CD8-positive, alpha-beta memory T cell (primary cell): Measurements from ENCODE around the gene PROCR. TPM values are rescaled to one million over a fixed set of nuclear protein-coding genes. Genes with fewer than 3 reads are reported as not detected.
"Not testable (repeated sequence)": the region's sequence is repeated elsewhere in the genome, so short reads cannot be mapped to it uniquely, and the experiment has no call there.

Experiments
- CTCF ChIA-PET: fragments of 350-600 bp; sonication (Branson Sonifier 250); formaldehyde crosslinking; loops from one replicate; lab custom pipeline; 2021; ENCODE audit warnings: antibody characterized with exemption; lab: Charles Lee
- POLR2A ChIA-PET: fragments of 350-600 bp; sonication (Branson Sonifier 250); formaldehyde crosslinking; loops from one replicate; lab custom pipeline; 2021; ENCODE audit warnings: antibody characterized with exemption; lab: Charles Lee
- DNase-seq, 5 donors: peaks; one replicate each; pipeline versions ENCODE4 v3.0.0 to v3.0.0-alpha.2; 2020 to 2022; ENCODE audit warnings: mixed read lengths in 1 of 5
- H3K27ac ChIP-seq: one replicate; pipeline ENCODE4 v1.7.0; 2013; ENCODE audit warnings: low read depth, mild to moderate bottlenecking, low read length, moderate library complexity
- H3K27me3 ChIP-seq: 2 replicates; pipeline ENCODE4 v1.7.0; 2013; ENCODE audit warnings: low read length, mild to moderate bottlenecking; ENCODE audit not compliant: insufficient read depth, poor library complexity, severe bottlenecking
- H3K36me3 ChIP-seq: 2 replicates; pipeline ENCODE4 v1.7.0; 2013; ENCODE audit warnings: mild to moderate bottlenecking, low read length, moderate library complexity; ENCODE audit not compliant: insufficient read depth
- H3K4me1 ChIP-seq: 2 replicates; pipeline ENCODE4 v1.7.0; 2013; ENCODE audit warnings: mild to moderate bottlenecking, low read length, moderate library complexity; ENCODE audit not compliant: insufficient read depth
- H3K4me3 ChIP-seq: 2 replicates; pipeline ENCODE4 v1.7.0; 2013; ENCODE audit warnings: mild to moderate bottlenecking, low read length
- H3K9me3 ChIP-seq: 2 replicates; pipeline ENCODE4 v1.7.0; 2013; ENCODE audit warnings: mild to moderate bottlenecking, low read length
- H3K27ac Mint-ChIP-seq, 8 donors: one replicate each; pipeline ENCODE4 v1.8.0; 2020 to 2021; ENCODE audit warnings: mixed read lengths in 8 of 8, mild to moderate bottlenecking in 6 of 8, inconsistent platforms in 3 of 8, moderate library complexity in 3 of 8
- H3K27me3 Mint-ChIP-seq, 2 donors: one replicate each; pipeline ENCODE4 v1.8.0; 2020 to 2021; ENCODE audit warnings: mixed read lengths in 2 of 2, mild to moderate bottlenecking in 1 of 2, moderate library complexity in 1 of 2
- H3K36me3 Mint-ChIP-seq, 3 donors: one replicate each; pipeline ENCODE4 v1.8.0; 2020 to 2021; ENCODE audit warnings: mixed read lengths in 3 of 3, inconsistent platforms in 1 of 3, mild to moderate bottlenecking in 1 of 3
- H3K4me1 Mint-ChIP-seq, 3 donors: one replicate each; pipeline ENCODE4 v1.8.0; 2020 to 2021; ENCODE audit warnings: mixed read lengths in 3 of 3, inconsistent platforms in 1 of 3, mild to moderate bottlenecking in 1 of 3
- H3K4me3 Mint-ChIP-seq, 7 donors: one replicate each; pipeline ENCODE4 v1.8.0; 2020 to 2021; ENCODE audit warnings: mixed read lengths in 7 of 7, mild to moderate bottlenecking in 6 of 7, moderate library complexity in 4 of 7, inconsistent platforms in 2 of 7
- H3K9me3 Mint-ChIP-seq, 5 donors: one replicate each; pipeline ENCODE4 v1.8.0; 2020 to 2022; ENCODE audit warnings: mixed read lengths in 5 of 5, mild to moderate bottlenecking in 3 of 5, moderate library complexity in 2 of 5, inconsistent platforms in 1 of 5
- polyA plus RNA-seq: library from polyadenylated mRNA; unstranded; fragments of 300-500 nt; fragmentation: Illumina TruSeq; gene quantifications from one replicate; pipeline ENCODE4 v1.2.3, GENCODE V29; 2021
- total RNA-seq, 2 experiments: library from RNA; stranded (reverse); gene quantifications; one replicate each; pipeline ENCODE4 v1.2.3, GENCODE V29; 2021

PROCR gene
- total and polyA plus RNA-seq, 3 experiments from 2014 or later, result 2.6 to 10.7 (median 2.7) TPM

- H3K27me3 Mint-ChIP-seq, result no peaks in the 10 kb centered on the region
- peaks cover 0 to 4% (median 2%) of the 10 kb centered on the region in 5 donors for H3K9me3 Mint-ChIP-seq
- no peak overlapping the region for H3K4me3 Mint-ChIP-seq
- no peak overlapping the region for H3K4me3 ChIP-seq
- no peaks in the 10 kb centered on the region for H3K4me1 ChIP-seq
- no peak overlapping the region for H3K27ac ChIP-seq
- no peaks in the 10 kb centered on the region for H3K36me3 ChIP-seq
- no peak overlapping the region for H3K27ac Mint-ChIP-seq
- no peaks in the 10 kb centered on the region for H3K27me3 ChIP-seq
- H3K9me3 ChIP-seq, result no peaks in the 10 kb centered on the region
- no peak for DNase-seq
- no peaks in the 10 kb centered on the region for H3K4me1 Mint-ChIP-seq
- ChIA-PET POLR2A (no interaction called here), CTCF (no interaction called here)
- H3K36me3 Mint-ChIP-seq, result peaks cover 4 to 19% (median 6%) of the 10 kb centered on the region in 3 donors
Measured at GRCh38 chr20:35190556-35190955, 18.7 kb downstream of the PROCR start.

DNA sequence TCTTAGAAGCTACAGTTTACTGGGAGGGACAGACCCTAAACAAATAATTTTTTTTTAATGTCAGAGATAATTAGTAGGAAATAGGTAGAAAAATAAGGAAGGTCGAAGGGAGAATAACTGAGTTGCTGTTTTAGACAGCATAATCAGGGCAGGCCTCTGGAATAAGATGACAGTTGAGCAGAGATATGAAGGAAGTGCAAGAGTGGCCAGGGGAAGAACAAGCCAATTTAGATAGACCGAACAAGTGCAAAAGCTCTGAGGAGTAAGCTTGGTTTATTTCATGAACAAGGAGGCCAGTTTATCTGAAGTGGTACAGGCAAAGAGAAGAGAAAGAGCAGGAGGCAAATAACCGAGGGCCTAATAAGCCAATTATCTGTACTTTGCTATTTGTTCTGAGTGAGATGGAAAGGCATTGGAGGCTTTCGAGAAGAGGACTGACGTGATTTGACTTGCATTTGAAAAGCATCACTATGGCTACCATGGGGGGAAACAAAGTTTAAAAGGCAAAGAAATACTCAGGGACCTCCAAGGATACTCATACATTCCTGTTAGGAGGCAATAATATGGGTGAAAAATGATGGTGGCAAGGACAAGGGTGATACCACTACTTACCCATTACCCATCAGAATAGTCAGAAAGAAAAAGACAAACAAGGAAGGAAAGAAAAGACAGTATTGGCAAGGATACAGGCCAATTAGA is 19.7 kb downstream of the PROCR start:
- Histone ChIP-seq H3K27ac (no peak overlapping the region), H3K27me3 (no peaks in the 10 kb centered on the region), H3K36me3 (no peaks in the 10 kb centered on the region), H3K4me1 (no peaks in the 10 kb centered on the region), H3K9me3 (peaks cover 5% of the 10 kb centered on the region), H3K4me3 (no peak overlapping the region)
- H3K4me3 Mint-ChIP-seq, result no peak overlapping the region
- H3K9me3 Mint-ChIP-seq, result peaks cover 5 to 10% (median 6%) of the 10 kb centered on the region in 5 donors
- no peaks in the 10 kb centered on the region for H3K4me1 Mint-ChIP-seq
- peak overlapping the region in 1 of 8 donors; percentile 34 for H3K27ac Mint-ChIP-seq
- H3K27me3 Mint-ChIP-seq, result no peaks in the 10 kb centered on the region
- peaks cover 7 to 19% (median 8%) of the 10 kb centered on the region in 3 donors for H3K36me3 Mint-ChIP-seq
- ChIA-PET CTCF (interaction anchor here (1.5 kb wide), 1 partner anchor 45 kb away, joined by 3 read pairs; the partner anchor contains the start of gene EDEM2), POLR2A (no interaction called here)
- no peak for DNase-seq

GRCh38 chr20:35192118-35192872 is 20.4 kb downstream of the PROCR start:
- Mint-ChIP-seq H3K4me3 (no peak overlapping the region), H3K9me3 (peaks cover 5 to 15% (median 12%) of the 10 kb centered on the region in 5 donors), H3K27ac (no peak overlapping the region), H3K27me3 (no peaks in the 10 kb centered on the region), H3K36me3 (peaks cover 8 to 26% (median 10%) of the 10 kb centered on the region in 3 donors), H3K4me1 (no peaks in the 10 kb centered on the region)
- H3K27me3 ChIP-seq, result no peaks in the 10 kb centered on the region
- no peaks in the 10 kb centered on the region for H3K4me1 ChIP-seq
- no peak overlapping the region for H3K4me3 ChIP-seq
- no peaks in the 10 kb centered on the region for H3K36me3 ChIP-seq
- CTCF ChIA-PET, result interaction anchor here (1.5 kb wide), 1 partner anchor 46 kb away, joined by 3 read pairs; the partner anchor contains the start of gene EDEM2
- POLR2A ChIA-PET, result no interaction called here
- no peak for DNase-seq
- H3K27ac ChIP-seq, result no peak overlapping the region
- H3K9me3 ChIP-seq, result peaks cover 6% of the 10 kb centered on the region

- H3K4me3 Mint-ChIP-seq, H3K27me3 Mint-ChIP-seq, POLR2A ChIA-PET, H3K27ac Mint-ChIP-seq, H3K4me3 ChIP-seq, H3K27me3 ChIP-seq, H3K27ac ChIP-seq, H3K4me1 ChIP-seq, DNase-seq, H3K36me3 ChIP-seq, H3K9me3 ChIP-seq, H3K4me1 Mint-ChIP-seq: not testable (repeated sequence)
- Mint-ChIP-seq H3K36me3 (peaks cover 8 to 28% (median 10%) of the 10 kb centered on the region in 3 donors), H3K9me3 (peaks cover 5 to 16% (median 14%) of the 10 kb centered on the region in 5 donors)
- CTCF ChIA-PET, result interaction anchor here (1.5 kb wide), 1 partner anchor 46 kb away, joined by 3 read pairs; the partner anchor contains the start of gene EDEM2
Measured at GRCh38 chr20:35193031-35193791, 21.3 kb downstream of the PROCR start.

GRCh38 chr20:35196313-35196712 is 24.4 kb downstream of the PROCR start:
- CTCF ChIA-PET, result interaction anchor here (0.8 kb wide), 1 partner anchor 51 kb away, joined by 3 read pairs; no protein-coding TSS in a partner anchor

DNA sequence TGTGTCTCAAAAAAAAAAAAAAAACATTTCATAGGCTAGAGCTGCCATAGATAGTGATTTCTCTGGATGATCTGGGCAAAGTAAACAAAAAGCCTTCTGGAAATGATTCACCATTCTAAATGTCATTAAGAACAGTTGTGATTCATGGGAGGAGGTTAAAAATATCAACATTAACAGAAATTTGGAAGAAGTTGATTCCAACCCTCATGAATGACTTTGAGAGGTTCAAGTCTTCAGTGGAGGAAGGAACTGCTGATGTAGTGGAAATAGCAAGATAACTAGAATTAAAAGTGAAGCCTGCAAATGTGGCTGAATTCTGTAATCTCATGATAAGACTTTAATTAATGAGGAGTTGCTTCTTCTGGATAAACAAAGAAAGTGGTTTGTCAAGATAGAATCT is 27.9 kb downstream of the PROCR start:
- no peak overlapping the region for H3K27ac ChIP-seq
- Mint-ChIP-seq H3K4me3 (no peak overlapping the region), H3K27me3 (no peaks in the 10 kb centered on the region), H3K27ac (no peak overlapping the region), H3K9me3 (peaks cover 5 to 16% (median 10%) of the 10 kb centered on the region in 5 donors), H3K4me1 (no peaks in the 10 kb centered on the region), H3K36me3 (peaks cover 3 to 34% (median 22%) of the 10 kb centered on the region in 3 donors)
- ChIA-PET POLR2A (no interaction called here), CTCF (no interaction called here)
- no peaks in the 10 kb centered on the region for H3K27me3 ChIP-seq
- no peak for DNase-seq
- no peaks in the 10 kb centered on the region for H3K4me1 ChIP-seq
- H3K36me3 ChIP-seq, result no peaks in the 10 kb centered on the region
- H3K9me3 ChIP-seq, result peaks cover 6% of the 10 kb centered on the region
- no peak overlapping the region for H3K4me3 ChIP-seq

More at GRCh38 chr20:35196313-35196712, 24.4 kb downstream of the PROCR start:
- Histone ChIP-seq H3K9me3 (peaks cover 6% of the 10 kb centered on the region), H3K27me3 (no peaks in the 10 kb centered on the region), H3K4me1 (no peaks in the 10 kb centered on the region), H3K36me3 (no peaks in the 10 kb centered on the region), H3K4me3 (no peak overlapping the region), H3K27ac (no peak overlapping the region)
- POLR2A ChIA-PET, result interaction anchor here (0.7 kb wide), 1 partner anchor 142 kb away, joined by 5 read pairs; no protein-coding TSS in a partner anchor
- H3K27me3 Mint-ChIP-seq, result no peaks in the 10 kb centered on the region
- peaks cover 5 to 16% (median 10%) of the 10 kb centered on the region in 5 donors for H3K9me3 Mint-ChIP-seq
- no peak overlapping the region for H3K4me3 Mint-ChIP-seq
- no peak for DNase-seq
- H3K4me1 Mint-ChIP-seq, result no peaks in the 10 kb centered on the region
- H3K27ac Mint-ChIP-seq, result no peak overlapping the region
- H3K36me3 Mint-ChIP-seq, result peaks cover 8 to 45% (median 18%) of the 10 kb centered on the region in 3 donors

- H3K27ac Mint-ChIP-seq, result no peak overlapping the region
- Histone ChIP-seq H3K4me3 (no peak overlapping the region), H3K27ac (no peak overlapping the region), H3K4me1 (no peaks in the 10 kb centered on the region), H3K27me3 (no peaks in the 10 kb centered on the region), H3K9me3 (peaks cover 6% of the 10 kb centered on the region), H3K36me3 (no peaks in the 10 kb centered on the region)
- H3K4me1 Mint-ChIP-seq, result no peaks in the 10 kb centered on the region
- H3K36me3 Mint-ChIP-seq, result peaks cover 3 to 30% (median 20%) of the 10 kb centered on the region in 3 donors
- no peak for DNase-seq
- ChIA-PET CTCF (no interaction called here), POLR2A (no interaction called here)
- peaks cover 3 to 16% (median 10%) of the 10 kb centered on the region in 5 donors for H3K9me3 Mint-ChIP-seq
- no peaks in the 10 kb centered on the region for H3K27me3 Mint-ChIP-seq
- H3K4me3 Mint-ChIP-seq, result no peak overlapping the region
Measured at GRCh38 chr20:35200267-35200666, 28.4 kb downstream of the PROCR start.
